Loucy (cell line): ENCODE measurements around the gene CDNF.

Experiments
- EZH2phosphoT487 ChIP-seq: fragments of 200-600 bp; IDR thresholded peaks from 2 replicates; pipeline ENCODE4 v1.6.1; 2018; ENCODE audit warnings: antibody characterized with exemption, mild to moderate bottlenecking, moderate library complexity, borderline replicate concordance
- TF ChIP-seq, protein P1 (sequence below): fragments of 200-600 bp; sonication (generic); conservative IDR thresholded peaks from 2 replicates; pipeline ENCODE4 v1.5.1; 2014; ENCODE audit warnings: mild to moderate bottlenecking, antibody characterized with exemption, low read length

DNA sequence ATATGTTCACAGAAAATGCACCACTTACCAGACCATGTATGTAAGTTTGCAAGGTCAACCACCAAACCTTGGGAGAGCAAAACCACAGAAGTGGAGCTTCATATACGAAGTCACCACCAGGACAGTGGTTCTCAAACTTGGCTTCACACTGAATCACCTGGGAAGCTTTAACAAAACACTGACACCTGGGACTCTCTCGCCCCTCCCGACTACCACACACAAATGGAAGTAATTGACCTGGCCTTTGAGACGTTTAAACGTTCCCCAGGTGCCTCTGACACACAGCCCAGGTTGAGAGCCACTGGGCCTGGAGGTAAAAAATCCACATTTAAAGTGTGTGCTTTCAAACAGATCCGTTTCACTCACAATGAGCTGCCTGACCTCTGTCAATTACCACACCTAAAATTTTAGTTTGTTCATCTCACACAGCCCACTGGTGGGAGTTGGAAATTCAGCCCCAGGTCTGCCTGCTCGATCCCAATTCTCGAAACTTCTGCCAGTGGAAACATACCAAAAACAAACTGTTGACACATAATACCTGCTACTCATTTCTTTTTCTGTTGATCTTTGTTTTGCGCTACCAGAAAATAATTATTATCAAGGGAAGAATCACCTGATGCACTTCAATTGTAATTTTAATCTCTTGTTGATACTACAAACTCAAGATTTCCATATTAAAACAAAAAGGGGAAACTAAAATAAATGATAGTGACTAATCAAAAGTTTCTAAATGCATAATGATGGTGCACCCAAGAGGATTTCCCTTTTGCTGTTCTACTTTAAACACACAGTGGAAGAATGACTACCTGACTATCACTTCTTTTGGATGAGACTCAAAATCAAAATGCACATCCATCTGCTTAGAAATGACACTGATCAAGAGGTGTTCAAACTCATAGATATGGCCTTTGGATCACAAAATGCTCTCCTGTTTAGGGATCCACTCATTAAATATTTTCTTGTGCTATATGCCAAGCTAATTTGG lies 26.6 kb downstream of the CDNF start:
- TF ChIP-seq, protein P1, sequence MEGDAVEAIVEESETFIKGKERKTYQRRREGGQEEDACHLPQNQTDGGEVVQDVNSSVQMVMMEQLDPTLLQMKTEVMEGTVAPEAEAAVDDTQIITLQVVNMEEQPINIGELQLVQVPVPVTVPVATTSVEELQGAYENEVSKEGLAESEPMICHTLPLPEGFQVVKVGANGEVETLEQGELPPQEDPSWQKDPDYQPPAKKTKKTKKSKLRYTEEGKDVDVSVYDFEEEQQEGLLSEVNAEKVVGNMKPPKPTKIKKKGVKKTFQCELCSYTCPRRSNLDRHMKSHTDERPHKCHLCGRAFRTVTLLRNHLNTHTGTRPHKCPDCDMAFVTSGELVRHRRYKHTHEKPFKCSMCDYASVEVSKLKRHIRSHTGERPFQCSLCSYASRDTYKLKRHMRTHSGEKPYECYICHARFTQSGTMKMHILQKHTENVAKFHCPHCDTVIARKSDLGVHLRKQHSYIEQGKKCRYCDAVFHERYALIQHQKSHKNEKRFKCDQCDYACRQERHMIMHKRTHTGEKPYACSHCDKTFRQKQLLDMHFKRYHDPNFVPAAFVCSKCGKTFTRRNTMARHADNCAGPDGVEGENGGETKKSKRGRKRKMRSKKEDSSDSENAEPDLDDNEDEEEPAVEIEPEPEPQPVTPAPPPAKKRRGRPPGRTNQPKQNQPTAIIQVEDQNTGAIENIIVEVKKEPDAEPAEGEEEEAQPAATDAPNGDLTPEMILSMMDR: no peak
- no peak for TF ChIP-seq EZH2phosphoT487
